Upper lobe of left lung (tissue), 6 donors: Measurements from ENCODE around the gene JARID2. TPM values are rescaled to one million over a fixed set of nuclear protein-coding genes. Genes with fewer than 3 reads are reported as not detected.

ENCODE experiments used
- ATAC-seq, 2 donors: fragments of 200-7000 bp; cut with Tn5 transposase; one replicate each; pipeline ENCODE4 v1.9.1; 2022; ENCODE audit warnings: mild to moderate bottlenecking in 2 of 2, moderate library complexity in 2 of 2; ENCODE audit not compliant: low FRiP score in 2 of 2
- DNase-seq, 2 donors: peaks; one replicate each; pipeline ENCODE4 v3.0.0-alpha.2; 2019 to 2020
- H3K27ac ChIP-seq, 4 donors: fragments of 200-600 bp; sonication (generic); one replicate each; pipeline ENCODE4 v1.5.1; 2016 to 2019
- H3K27me3 ChIP-seq, 4 donors: fragments of 200-600 bp; sonication (generic); one replicate each; pipeline ENCODE4 v1.5.1; 2017 to 2019
- H3K36me3 ChIP-seq, 4 donors: fragments of 200-600 bp; sonication (generic); one replicate each; pipeline ENCODE4 v1.5.1; 2016 to 2019
- H3K4me1 ChIP-seq, 4 donors: fragments of 200-600 bp; sonication (generic); one replicate each; pipeline ENCODE4 v1.5.1; 2018 to 2019
- H3K4me3 ChIP-seq, 4 donors: fragments of 200-600 bp; sonication (generic); one replicate each; pipeline ENCODE4 v1.5.1; 2017 to 2019; ENCODE audit warnings: mild to moderate bottlenecking in 2 of 4, moderate library complexity in 1 of 4
- H3K9me3 ChIP-seq, 4 donors: fragments of 200-600 bp; sonication (generic); one replicate each; pipeline ENCODE4 v1.5.1; 2018 to 2019
- EP300 ChIP-seq, 4 donors: sonication (generic); formaldehyde crosslinking; IDR thresholded peaks; one replicate each; pipeline ENCODE4 v1.5.1; 2017; ENCODE audit warnings: antibody characterized with exemption in 4 of 4, control low read depth in 2 of 4
- POLR2A ChIP-seq, 4 donors: fragments of 450-650 bp; IDR thresholded peaks; one replicate each; pipeline ENCODE4 v1.5.1; 2016 to 2017; ENCODE audit warnings: antibody characterized with exemption in 4 of 4, mild to moderate bottlenecking in 2 of 4
- POLR2AphosphoS5 ChIP-seq, 2 donors: sonication (generic); formaldehyde crosslinking; IDR thresholded peaks; one replicate each; pipeline ENCODE4 v1.5.1; 2017; ENCODE audit warnings: antibody characterized with exemption in 2 of 2
- WGBS, 2 donors: methylation state at CpG; one replicate each; pipeline ENCODE4 v1.1.5; 2017 to 2018; 5-methylcytosine and 5-hydroxymethylcytosine counted together
- total RNA-seq, 6 donors: library from RNA; depleted of rRNA in 4 of 6; stranded (reverse); fragments of >200 nt in 4 of 6; gene quantifications; one replicate each; pipeline versions ENCODE4 v1.1.0 to v1.2.1, GENCODE V29; 2016 to 2021
- TF ChIP-seq, protein P1 (sequence below), 6 experiments: fragments of 450-650 bp in 4 of 6; fragments of 200-600 bp in 2 of 6; sonication (generic) in 2 of 6; IDR thresholded peaks; one replicate each; pipeline ENCODE4 v1.5.1; 2016 to 2019; ENCODE audit warnings: antibody characterized with exemption in 6 of 6
- donor health status: DM: no; HTN: no; CAD: no; lungs with moderate emphysema.
- donor health status: DM: no; HTN: yes; CAD: no; lungs with severe emphysema.

The JARID2 gene
- total RNA-seq, 6 donors from 2014 or later: 9.6 to 37.7 (median 16.4) TPM

DNA sequence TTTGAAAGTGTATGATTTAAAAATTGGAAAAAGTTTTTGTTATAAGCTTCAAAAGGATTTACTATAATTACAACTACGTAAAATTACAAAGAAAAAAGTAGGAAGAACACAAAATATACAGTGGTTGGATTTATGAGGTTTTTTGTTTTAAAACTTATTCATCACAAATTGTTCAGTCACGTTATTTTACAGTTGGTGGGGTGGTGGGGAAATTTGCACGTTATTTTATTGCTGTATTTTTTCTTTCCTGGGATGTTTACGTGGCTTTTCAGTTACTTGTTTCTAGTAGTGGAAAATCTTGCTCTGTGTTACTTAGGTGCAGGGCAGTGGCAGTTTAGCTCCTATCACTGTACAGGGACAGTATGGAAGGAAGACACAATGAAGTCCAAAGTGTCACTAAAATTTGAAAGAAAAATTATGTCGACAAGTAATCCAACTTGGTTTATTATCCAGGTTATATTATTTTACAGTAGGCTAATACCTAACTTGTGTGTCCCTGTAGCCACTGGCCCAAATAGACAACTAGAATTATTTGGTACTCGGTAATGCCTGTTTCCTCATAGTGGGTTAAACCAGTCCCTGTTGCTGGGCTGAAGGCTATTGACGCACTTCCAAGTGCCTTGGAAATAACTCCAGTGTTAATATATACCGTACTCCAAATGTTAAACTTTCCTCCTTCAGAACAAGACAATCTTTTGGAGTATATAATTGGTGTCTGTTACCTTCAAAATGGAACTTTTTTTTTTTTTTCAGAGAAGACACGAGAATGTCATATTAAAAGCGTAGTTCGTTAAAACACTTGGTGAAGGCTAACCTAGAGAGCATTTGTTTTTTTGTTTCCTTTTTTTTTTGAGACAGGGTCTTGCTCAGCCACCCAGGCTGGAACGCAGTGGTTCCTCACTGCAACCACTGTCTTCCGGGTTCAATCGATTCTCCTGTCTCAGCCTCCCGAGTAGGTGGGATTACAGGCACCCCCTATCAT is 4.6 kb downstream of the JARID2 start:
- ATAC-seq (no peak), DNase-seq (no peak)
- Histone ChIP-seq H3K4me3 (no peak overlapping the region), H3K36me3 (no peaks in the 10 kb centered on the region), H3K9me3 (no peaks in the 10 kb centered on the region), H3K27me3 (no peaks in the 10 kb centered on the region), H3K4me1 (peaks cover 15 to 41% (median 35%) of the 10 kb centered on the region in 4 donors), H3K27ac (peak overlapping the region in 2 of 4 donors; percentile 10 to 98)
- 70 to 78% methylated on average over 15 of the region's 15 CpGs for WGBS, 2 donors
- TF ChIP-seq, protein P1, sequence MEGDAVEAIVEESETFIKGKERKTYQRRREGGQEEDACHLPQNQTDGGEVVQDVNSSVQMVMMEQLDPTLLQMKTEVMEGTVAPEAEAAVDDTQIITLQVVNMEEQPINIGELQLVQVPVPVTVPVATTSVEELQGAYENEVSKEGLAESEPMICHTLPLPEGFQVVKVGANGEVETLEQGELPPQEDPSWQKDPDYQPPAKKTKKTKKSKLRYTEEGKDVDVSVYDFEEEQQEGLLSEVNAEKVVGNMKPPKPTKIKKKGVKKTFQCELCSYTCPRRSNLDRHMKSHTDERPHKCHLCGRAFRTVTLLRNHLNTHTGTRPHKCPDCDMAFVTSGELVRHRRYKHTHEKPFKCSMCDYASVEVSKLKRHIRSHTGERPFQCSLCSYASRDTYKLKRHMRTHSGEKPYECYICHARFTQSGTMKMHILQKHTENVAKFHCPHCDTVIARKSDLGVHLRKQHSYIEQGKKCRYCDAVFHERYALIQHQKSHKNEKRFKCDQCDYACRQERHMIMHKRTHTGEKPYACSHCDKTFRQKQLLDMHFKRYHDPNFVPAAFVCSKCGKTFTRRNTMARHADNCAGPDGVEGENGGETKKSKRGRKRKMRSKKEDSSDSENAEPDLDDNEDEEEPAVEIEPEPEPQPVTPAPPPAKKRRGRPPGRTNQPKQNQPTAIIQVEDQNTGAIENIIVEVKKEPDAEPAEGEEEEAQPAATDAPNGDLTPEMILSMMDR (IDR thresholded peaks at IDR 0.05): no peak
- TF ChIP-seq POLR2A (IDR thresholded peaks at IDR 0.05): no peak
- no peak for TF ChIP-seq POLR2AphosphoS5 (IDR thresholded peaks at IDR 0.05)
- no peak for TF ChIP-seq EP300 (IDR thresholded peaks at IDR 0.05)

DNA sequence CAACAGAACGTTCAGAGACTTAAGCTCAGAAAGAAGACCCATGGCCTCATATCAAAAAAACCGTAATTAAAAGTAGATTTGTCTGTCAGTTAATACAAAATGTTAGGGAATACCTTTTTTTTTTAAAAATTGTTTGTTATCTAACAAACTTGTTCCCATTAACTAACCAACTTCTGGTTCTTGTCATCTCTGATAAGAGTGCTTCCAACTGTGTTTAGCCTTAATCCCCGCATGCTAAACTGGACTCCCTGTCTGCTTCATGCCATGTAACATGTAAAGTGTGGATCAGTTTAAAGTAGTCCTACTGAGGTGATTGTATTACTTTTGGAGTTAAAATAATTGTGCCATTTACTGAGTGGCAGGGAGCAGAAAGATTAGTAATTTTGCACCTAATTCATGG is 6.3 kb downstream of the JARID2 start:
- Histone ChIP-seq H3K36me3 (no peaks in the 10 kb centered on the region), H3K27me3 (no peaks in the 10 kb centered on the region), H3K9me3 (no peaks in the 10 kb centered on the region), H3K4me1 (peaks cover 24 to 52% (median 38%) of the 10 kb centered on the region in 4 donors), H3K27ac (peak overlapping the region in 1 of 4 donors; percentile 51), H3K4me3 (no peak overlapping the region)
- ATAC-seq (no peak), DNase-seq (no peak)
- TF ChIP-seq EP300 (IDR thresholded peaks at IDR 0.05): no peak
- no peak for TF ChIP-seq POLR2AphosphoS5 (IDR thresholded peaks at IDR 0.05)
- TF ChIP-seq, protein P1 (IDR thresholded peaks at IDR 0.05): no peak
- no peak for TF ChIP-seq POLR2A (IDR thresholded peaks at IDR 0.05)
- WGBS, 2 donors: 63 to 67% methylated on average over 3 of the region's 3 CpGs

DNA sequence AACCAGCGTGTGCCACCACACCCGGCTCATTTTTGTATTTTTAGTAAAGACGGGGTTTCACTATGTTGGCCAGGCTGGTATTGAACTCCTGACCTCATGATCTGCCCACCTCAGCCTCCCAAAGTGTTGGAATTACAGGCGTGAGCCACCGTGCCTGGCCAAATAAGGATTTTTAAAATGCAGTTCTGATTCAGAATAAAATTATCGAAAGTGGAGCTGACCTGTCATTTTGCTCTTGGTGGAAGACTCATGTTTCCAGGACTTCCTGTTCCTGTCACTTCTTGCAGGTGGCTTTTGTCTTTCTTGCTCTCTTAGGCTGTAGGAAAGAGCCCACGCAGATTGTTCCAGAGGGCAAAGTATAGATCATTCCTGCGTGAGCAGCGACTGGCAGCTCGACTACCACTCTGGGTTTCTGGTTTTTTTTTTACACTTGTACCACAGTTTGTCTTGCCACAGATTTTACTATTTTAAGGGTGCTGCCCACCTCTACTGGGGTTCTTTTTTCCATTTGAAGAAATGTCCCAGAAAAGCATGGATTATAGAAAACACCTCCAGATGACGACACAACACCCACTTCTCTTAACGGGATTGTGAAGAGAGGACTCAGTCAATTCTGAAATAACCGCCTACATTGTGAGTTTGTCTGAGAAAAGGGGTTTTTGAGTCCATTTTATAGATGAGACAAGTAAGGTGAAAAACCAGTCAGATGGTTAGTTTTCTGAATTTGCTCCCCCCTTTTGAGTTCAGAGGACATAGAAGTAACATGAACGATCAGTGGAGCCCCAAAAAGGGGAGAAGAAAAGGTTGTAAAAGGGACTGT is 7.5 kb downstream of the JARID2 start:
- no peak for ATAC-seq
- Histone ChIP-seq H3K36me3 (no peaks in the 10 kb centered on the region), H3K9me3 (no peaks in the 10 kb centered on the region), H3K27me3 (no peaks in the 10 kb centered on the region), H3K4me3 (no peak overlapping the region), H3K4me1 (peaks cover 21 to 50% (median 40%) of the 10 kb centered on the region in 4 donors), H3K27ac (peak overlapping the region in 1 of 4 donors; percentile 26)
- TF ChIP-seq EP300 (IDR thresholded peaks at IDR 0.05) (no peak), POLR2AphosphoS5 (IDR thresholded peaks at IDR 0.05) (no peak), POLR2A (IDR thresholded peaks at IDR 0.05) (no peak)
- TF ChIP-seq, protein P1 (IDR thresholded peaks at IDR 0.05): no peak
- no peak for DNase-seq
- 73 to 80% methylated on average over 14 of the region's 14 CpGs for WGBS, 2 donors

DNA sequence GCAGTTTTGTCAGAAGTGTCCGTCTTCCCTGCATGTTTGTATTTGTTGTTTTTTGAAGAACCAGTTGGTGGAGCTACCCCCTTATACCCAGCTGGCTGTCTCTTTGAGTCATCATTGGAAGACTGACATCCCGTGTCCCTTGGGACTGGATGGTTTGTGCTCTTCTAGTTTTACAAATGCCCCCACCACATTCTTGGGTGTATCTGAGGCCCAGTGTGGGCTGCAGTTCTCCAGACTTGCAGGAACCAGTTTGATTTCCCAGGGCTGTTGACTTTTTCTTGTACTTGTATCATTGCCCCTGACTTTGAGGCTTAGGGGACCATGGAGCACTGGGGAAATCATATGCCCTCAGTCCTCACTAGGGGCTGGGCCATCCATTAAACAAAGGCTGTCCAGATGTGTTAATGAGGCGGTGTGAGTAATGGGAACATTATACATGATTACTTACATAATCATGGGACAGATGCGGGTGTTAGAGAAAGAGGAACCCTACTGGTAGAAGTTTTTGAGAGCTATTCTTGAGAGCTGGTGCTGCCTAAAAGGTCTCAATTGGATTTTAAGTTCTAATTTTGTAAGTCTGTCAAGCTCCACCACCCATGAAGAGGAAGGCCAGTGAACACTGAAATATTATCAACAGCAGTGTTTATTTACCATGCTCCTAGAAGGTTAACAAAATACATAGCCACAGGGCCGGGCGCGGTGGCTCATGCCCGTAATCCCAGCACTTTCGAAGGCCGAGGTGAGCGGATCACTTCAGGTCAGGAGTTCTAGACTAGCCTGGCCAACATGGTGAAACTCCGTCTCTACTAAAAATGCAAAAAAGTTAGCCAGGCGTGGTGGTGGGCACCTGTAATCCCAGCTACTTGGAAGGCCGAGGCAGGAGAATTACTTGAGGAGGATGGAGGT is 8.5 kb downstream of the JARID2 start:
- Histone ChIP-seq H3K4me1 (peaks cover 24 to 46% (median 40%) of the 10 kb centered on the region in 4 donors), H3K27me3 (no peaks in the 10 kb centered on the region), H3K4me3 (no peak overlapping the region), H3K27ac (no peak overlapping the region), H3K9me3 (no peaks in the 10 kb centered on the region), H3K36me3 (no peaks in the 10 kb centered on the region)
- TF ChIP-seq, protein P1 (IDR thresholded peaks at IDR 0.05): no peak
- no peak for TF ChIP-seq POLR2AphosphoS5 (IDR thresholded peaks at IDR 0.05)
- no peak for TF ChIP-seq POLR2A (IDR thresholded peaks at IDR 0.05)
- TF ChIP-seq EP300 (IDR thresholded peaks at IDR 0.05): no peak
- WGBS, 2 donors: 87 to 89% methylated on average over 14 of the region's 14 CpGs
- ATAC-seq (peak in 1 of 2 donors; percentile 48), DNase-seq (peak in 1 of 2 donors; percentile 30)
